SK-N-SH treated with all-trans-retinoic acid at 6 μM for 48 hours (cell line): ENCODE results near the gene OXA1L.
"Not testable (repeated sequence)": the region's sequence is repeated elsewhere in the genome, so short reads cannot be mapped to it uniquely, and the experiment has no call there.

Experiments
- BACH2 ChIP-seq: fragments of 250-450 bp; sonication (Bioruptor Pico); IDR thresholded peaks from 2 replicates; pipeline ENCODE4 v1.9.0; 2021; ENCODE audit warnings: mild to moderate bottlenecking, borderline replicate concordance
- CREB5 ChIP-seq: fragments of 250-450 bp; sonication (Bioruptor Pico); IDR thresholded peaks from 2 replicates; pipeline ENCODE4 v1.5.1; 2020; ENCODE audit warnings: low read depth, mild to moderate bottlenecking, moderate library complexity
- CSRNP3 ChIP-seq: fragments of 250-450 bp; sonication (Bioruptor Pico); IDR thresholded peaks from 2 replicates; pipeline ENCODE4 v1.5.1; 2021; ENCODE audit warnings: mild to moderate bottlenecking, moderate library complexity
- ESRRG ChIP-seq: fragments of 250-450 bp; sonication (Bioruptor Pico); IDR thresholded peaks from 2 replicates; pipeline ENCODE4 v1.6.1; 2021; ENCODE audit warnings: mild to moderate bottlenecking
- OSR1 ChIP-seq: fragments of 250-450 bp; sonication (Bioruptor Pico); IDR thresholded peaks from 2 replicates; pipeline ENCODE4 v1.8.0; 2022; ENCODE audit warnings: moderate library complexity, mild to moderate bottlenecking, inconsistent platforms
- PATZ1 ChIP-seq: fragments of 250-450 bp; sonication (Bioruptor Pico); IDR thresholded peaks from 2 replicates; pipeline ENCODE4 v1.8.0; 2020; ENCODE audit warnings: mild to moderate bottlenecking, moderate library complexity, borderline replicate concordance
- POU6F1 ChIP-seq: fragments of 250-450 bp; sonication (Bioruptor Pico); IDR thresholded peaks from 2 replicates; pipeline ENCODE4 v1.8.0; 2021; ENCODE audit warnings: low read depth, mild to moderate bottlenecking, moderate library complexity, borderline replicate concordance
- TCF4 ChIP-seq: fragments of 250-450 bp; sonication (Bioruptor Pico); IDR thresholded peaks from 2 replicates; pipeline ENCODE4 v1.8.0; 2021; ENCODE audit warnings: mild to moderate bottlenecking, moderate library complexity, borderline replicate concordance
- ZFP30 ChIP-seq: fragments of 450-650 bp; formaldehyde crosslinking; IDR thresholded peaks from 2 replicates; pipeline ENCODE4 v1.5.0; 2022; ENCODE audit warnings: mild to moderate bottlenecking, moderate library complexity
- ZNF565 ChIP-seq: fragments of 450-650 bp; formaldehyde crosslinking; conservative IDR thresholded peaks from 2 replicates; pipeline ENCODE4 v1.5.0; 2020; ENCODE audit warnings: low read depth, mild to moderate bottlenecking, moderate library complexity

GRCh38 chr14:22732062-22732461, 34.4 kb upstream of the OXA1L start:
- TF ChIP-seq ESRRG; PATZ1 (CRISPR knock-in tag); OSR1; BACH2 (CRISPR knock-in tag); POU6F1; TCF4 (CRISPR knock-in tag); CREB5 (CRISPR knock-in tag); ZFP30; CSRNP3 (CRISPR knock-in tag); ZNF565 (CRISPR knock-in tag): not testable (repeated sequence)
